ENCODE data around the gene ABHD16B.
A peak's percentile ranks its signal among the peaks of the same experiment; 100 is the strongest.

Gene ABHD16B

GRCh38 chr20:63881451-63882226 is 20.3 kb downstream of the ABHD16B start:
- no peak for DNase-seq

GRCh38 chr20:63882257-63883200 is 21.2 kb downstream of the ABHD16B start:
- DNase-seq = no peak

- no peak for DNase-seq
Observed at GRCh38 chr20:63883201-63883593, 21.9 kb downstream of the ABHD16B start.

GRCh38 chr20:63884506-63885263 is 23.4 kb downstream of the ABHD16B start:
- DNase-seq = no peak

- DNase-seq = no peak
Observed at GRCh38 chr20:63885264-63886053, 24.2 kb downstream of the ABHD16B start.

- DNase-seq = no peak
Observed at GRCh38 chr20:63886054-63886419, 24.7 kb downstream of the ABHD16B start.

DNA sequence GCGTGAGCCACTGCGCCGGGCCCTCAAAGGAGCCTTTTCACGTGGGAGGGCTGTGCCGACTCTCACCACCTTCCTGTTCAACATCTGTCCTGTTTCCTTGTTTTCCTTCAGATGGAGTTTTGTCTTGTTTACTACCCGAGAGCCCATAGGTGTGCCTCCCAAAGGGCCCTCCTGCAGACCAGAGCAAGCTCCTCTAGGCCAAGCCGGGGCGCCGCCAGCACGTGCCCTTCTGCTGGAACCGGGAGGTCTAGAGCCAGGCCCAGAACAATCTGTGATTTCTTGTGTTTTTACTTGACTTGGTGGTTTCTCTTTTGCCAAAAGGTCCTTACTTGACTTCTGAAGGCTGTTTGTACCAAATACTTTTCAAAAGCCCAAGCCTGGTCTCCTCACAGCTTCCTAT is 25.6 kb downstream of the ABHD16B start:
- DNase-seq = no peak

DNA sequence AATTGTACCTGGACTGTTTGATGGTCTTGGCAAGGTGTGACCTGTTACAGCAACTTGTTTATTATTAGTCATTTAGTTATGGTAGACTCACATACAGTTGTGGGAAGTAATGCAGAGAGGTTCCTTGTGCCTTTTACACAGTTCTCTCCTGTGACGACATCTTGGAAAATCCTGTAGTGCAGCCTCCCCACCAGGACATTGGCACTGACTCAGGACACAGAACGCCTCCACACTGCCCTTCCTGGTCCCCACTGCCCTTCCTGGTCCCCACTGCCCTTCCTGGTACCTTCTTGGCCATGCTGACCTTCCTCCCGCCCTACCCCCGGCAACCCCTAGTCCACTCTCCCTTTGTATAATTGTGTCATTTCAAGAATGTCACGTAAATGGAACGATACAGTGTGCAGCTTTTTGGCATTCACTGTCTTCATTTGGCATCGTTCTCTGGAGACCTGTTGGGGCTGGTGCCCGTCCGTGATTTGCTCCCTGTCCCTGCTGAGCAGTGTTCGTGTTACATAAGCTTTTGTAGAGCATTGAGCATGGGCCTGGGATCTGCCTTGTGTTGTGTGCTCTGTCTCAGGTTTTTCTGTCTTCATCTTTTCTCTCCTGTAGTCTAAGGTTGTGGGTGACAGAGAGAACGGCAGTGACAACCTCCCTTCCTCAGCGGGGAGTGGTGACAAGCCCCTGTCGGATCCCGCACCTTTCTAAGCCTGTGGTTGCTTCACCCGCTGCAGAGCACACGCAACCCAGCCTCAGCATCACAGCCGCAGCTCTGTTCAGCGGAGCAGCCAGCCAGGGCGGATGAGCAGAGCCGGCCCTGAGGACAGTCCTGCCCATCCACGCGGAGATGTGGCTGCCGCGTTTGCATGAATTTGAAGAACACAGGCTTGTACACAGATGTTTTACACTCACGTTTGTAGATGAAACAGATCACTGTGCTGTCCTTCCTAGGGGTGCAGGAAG is 28.2 kb downstream of the ABHD16B start:
- no peak for DNase-seq

GRCh38 chr20:63890201-63890576 is 28.9 kb downstream of the ABHD16B start:
- no peak for DNase-seq

GRCh38 chr20:63890616-63891015 is 29.3 kb downstream of the ABHD16B start:
- no peak for DNase-seq

DNA sequence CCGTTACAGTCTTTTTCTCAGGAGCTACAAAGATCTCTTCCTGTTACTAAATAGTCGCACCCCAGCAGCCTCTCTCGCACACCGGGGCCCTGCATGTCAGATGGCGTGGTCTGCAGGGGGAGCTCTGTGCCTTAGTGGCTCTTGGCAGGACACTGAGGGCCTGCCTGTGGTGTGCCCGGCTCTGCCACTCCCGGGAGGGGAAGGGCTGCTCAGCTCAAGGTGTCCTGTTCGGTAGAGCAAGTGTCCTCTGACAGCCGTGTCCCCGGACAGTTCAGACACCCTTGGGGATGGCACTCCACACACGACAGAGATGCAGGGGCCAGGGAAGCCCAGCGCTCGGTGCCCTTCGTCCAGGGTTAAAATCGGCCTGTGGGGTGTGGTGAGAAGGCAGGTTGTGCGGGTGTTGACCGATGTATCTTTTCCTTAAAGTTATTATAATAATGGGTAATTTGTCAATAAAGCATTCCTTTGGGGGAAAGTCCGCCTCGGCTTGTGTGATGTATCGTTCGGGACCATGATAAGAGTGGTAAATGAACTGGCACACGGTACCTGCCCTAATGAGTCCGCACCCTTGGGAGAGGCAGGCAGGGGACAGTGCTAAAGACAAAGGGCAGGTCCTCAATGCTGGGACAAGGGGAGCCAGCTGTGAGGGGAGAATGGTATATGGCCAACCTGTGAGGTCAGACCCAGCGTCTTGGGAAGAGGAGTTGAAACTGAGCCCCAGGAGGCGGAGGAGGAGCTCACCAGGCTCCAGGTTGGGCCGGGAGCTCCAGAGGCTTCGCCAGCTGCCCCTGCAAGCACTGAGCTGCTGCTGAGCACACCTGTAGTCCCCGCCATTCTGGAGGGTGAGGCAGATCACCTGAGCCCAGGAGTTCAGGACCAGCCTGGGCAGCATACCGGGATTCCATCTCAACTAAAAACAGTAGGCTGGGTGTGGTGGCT is 30.0 kb downstream of the ABHD16B start:
- no peak for DNase-seq

GRCh38 chr20:63892402-63892801 is 31.1 kb downstream of the ABHD16B start:
- no peak for DNase-seq

DNA sequence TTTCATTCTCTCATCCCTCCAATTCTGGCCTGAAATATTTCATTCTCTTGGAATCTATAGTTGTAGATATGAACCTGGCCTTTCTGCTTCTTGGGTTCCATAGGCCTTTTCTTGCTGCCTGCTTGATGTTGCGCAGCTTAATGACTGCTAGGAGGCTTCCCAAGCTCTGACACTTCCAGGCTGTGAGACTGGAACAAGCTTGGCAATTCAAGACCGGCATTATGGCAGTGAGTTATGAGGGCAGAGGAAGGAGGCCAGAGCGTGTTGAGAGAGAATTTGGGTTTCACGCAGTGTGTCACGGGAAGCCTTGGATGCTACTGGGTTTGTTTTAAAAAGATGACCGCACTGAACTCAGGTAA is 32.7 kb downstream of the ABHD16B start:
- no peak for DNase-seq

- peak; percentile 94 to 95 for DNase-seq
Observed at GRCh38 chr20:63894358-63895201, 33.3 kb downstream of the ABHD16B start, which contains the start of gene DNAJC5. Gene DNAJC5, plus strand, starts transcription at chr20:63895126. Its CDS starts 33,220 bp downstream, at chr20:63928346.

DNA sequence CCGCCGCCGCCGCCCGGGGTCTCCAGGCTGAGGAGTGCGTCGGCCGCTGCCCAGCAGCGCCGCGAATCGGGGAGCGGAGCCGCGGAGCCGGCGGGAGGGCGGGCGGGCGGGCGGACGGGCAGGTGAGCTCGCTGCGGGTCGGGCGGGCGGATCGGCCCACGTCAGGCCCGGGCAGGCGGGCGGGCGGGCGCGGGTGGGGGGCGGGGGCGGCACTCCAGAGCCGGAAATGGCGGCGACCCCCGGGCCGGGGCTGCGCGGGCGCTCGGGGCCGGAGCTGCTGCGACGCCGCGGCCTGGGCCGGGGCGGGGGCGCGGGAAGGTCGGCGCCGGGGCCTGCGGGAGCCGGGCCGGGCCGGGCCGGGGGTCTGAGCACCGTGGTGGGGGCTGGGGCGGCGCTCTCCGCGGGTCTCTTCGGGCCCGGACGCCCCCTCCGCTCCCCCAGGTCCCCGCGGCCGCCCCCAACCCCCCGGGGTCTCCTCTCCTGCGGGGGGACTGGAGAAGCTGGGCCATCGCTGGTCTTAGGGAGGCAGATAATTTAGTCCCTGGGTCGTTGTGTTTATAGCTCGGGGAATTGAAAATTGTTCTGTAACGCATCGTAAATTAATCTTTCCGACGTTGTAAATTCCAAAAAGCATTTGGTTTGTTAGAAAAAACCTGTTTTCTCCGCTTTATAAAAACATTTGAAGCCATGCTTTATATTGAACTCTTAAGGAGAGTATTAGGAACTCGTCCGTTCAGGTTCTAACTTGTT is 34.1 kb downstream of the ABHD16B start:
- DNase-seq = no peak

GRCh38 chr20:63895952-63896263 is 34.6 kb downstream of the ABHD16B start:
- DNase-seq = no peak

GRCh38 chr20:63896264-63897105 is 35.2 kb downstream of the ABHD16B start:
- peak; percentile 17 to 79 for DNase-seq
